GM10266 (cell line): ENCODE results near the gene CDCA3.

Experiments used
- DNase-seq: peaks from one replicate; pipeline ENCODE4 v3.0.0; 2012; ENCODE audit errors: extremely low spot score
- CTCF ChIP-seq: IDR thresholded peaks from 2 replicates; pipeline ENCODE4 v1.5.1; 2012; ENCODE audit warnings: mild to moderate bottlenecking, low read depth; ENCODE audit not compliant: control insufficient read depth, insufficient read depth; ENCODE audit errors: missing control alignments

CDCA3 gene

GRCh38 chr12:6819106-6820030 is 31.7 kb downstream of the CDCA3 start:
- DNase-seq = no peak
- no peak for TF ChIP-seq CTCF

- TF ChIP-seq CTCF = no peak
- no peak for DNase-seq
Observed at GRCh38 chr12:6818645-6819044, 32.4 kb downstream of the CDCA3 start.

- DNase-seq = no peak
- no peak for TF ChIP-seq CTCF
Observed at GRCh38 chr12:6818222-6818621, 32.9 kb downstream of the CDCA3 start.

GRCh38 chr12:6817662-6818157 is 33.4 kb downstream of the CDCA3 start:
- TF ChIP-seq CTCF = no peak
- DNase-seq = no peak

- DNase-seq = no peak
- TF ChIP-seq CTCF = no peak
Observed at GRCh38 chr12:6817098-6817497, 34.0 kb downstream of the CDCA3 start.

- TF ChIP-seq CTCF = no peak
- no peak for DNase-seq
Observed at GRCh38 chr12:6816598-6816997, 34.5 kb downstream of the CDCA3 start.

- no peak for TF ChIP-seq CTCF
- DNase-seq = no peak
Observed at GRCh38 chr12:6813363-6813762, 37.7 kb downstream of the CDCA3 start.
